ENCODE measurements around the gene LRRC58.

LRRC58 gene

DNA sequence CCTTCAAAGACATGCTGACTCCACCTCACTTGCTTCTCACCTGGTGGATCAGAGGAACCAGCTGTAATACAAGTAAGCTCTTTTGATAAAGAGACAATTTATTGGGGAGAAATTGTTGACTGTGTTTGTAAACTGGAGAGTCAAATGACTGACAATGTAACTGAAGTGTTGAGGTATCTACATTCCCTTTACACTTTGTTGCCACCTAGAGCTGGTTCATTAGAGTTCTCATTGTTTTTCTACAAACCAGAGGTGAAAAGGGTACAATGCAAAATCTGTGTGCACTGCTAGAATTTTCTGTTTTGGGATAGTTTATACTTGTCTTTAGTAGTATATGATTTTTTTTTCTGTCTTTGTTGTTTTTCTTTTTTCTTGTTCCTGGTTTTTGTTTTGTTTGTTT lies 8.7 kb upstream of the LRRC58 start:
- no peak for DNase-seq (ENCODE audit: extremely low read depth, low read depth)
- TF ChIP-seq CTCF (IDR thresholded peaks at IDR 0.05; ENCODE audit: low read depth, low read length, missing control alignments): no peak
- H3K4me3 ChIP-seq (replicated peaks; ENCODE audit: low read depth, low read length): no peak overlapping the region

GRCh38 chr3:120355486-120355885 lies 6.3 kb upstream of the LRRC58 start:
- H3K4me3 ChIP-seq (replicated peaks; ENCODE audit: low read depth, low read length): no peak overlapping the region
- no peak for TF ChIP-seq CTCF (IDR thresholded peaks at IDR 0.05; ENCODE audit: low read depth, low read length, missing control alignments)
- no peak for DNase-seq (ENCODE audit: extremely low read depth, low read depth)

- no peak for DNase-seq (ENCODE audit: extremely low read depth, low read depth)
- no peak for TF ChIP-seq CTCF (IDR thresholded peaks at IDR 0.05; ENCODE audit: low read depth, low read length, missing control alignments)
These were observed 4.3 kb upstream of the LRRC58 start for GRCh38 chr3:120353463-120353862.

DNA sequence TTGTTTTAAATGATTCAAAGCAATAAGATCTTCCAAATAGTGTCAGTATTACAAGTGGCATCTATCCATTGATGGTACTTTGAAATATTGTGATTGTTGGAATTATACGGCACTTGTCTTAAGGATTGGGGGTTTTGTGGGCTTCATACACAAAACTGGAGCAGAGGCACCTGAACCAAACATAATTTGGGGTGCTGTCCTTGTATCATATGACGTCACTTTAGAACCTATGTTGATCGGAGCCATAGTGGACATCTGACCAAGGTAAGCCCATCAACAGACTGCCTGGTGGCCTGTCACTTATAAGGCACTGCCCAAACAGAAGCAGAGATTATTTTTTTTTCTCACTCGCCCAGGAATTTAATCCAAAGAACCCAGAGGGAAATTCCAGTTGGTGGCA lies 2.9 kb upstream of the LRRC58 start:
- no peak overlapping the region for H3K4me3 ChIP-seq (replicated peaks; ENCODE audit: low read depth, low read length)
- no peak for TF ChIP-seq CTCF (IDR thresholded peaks at IDR 0.05; ENCODE audit: low read depth, low read length, missing control alignments)
- no peak for DNase-seq (ENCODE audit: extremely low read depth, low read depth)

More at GRCh38 chr3:120353463-120353862, 4.3 kb upstream of the LRRC58 start:
- H3K4me3 ChIP-seq (replicated peaks; ENCODE audit: low read depth, low read length): no peak overlapping the region

GRCh38 chr3:120350401-120350941 lies 1.3 kb upstream of the LRRC58 start:
- no peak for TF ChIP-seq CTCF (IDR thresholded peaks at IDR 0.05; ENCODE audit: low read depth, low read length, missing control alignments)
- H3K4me3 ChIP-seq (replicated peaks; ENCODE audit: low read depth, low read length): peak overlapping the region; percentile 72; the same call in 1 of the 2 replicates
- DNase-seq (ENCODE audit: extremely low read depth, low read depth): peak; percentile 35

- no peak for DNase-seq (ENCODE audit: extremely low read depth, low read depth)
- TF ChIP-seq CTCF (IDR thresholded peaks at IDR 0.05; ENCODE audit: low read depth, low read length, missing control alignments): no peak
- H3K4me3 ChIP-seq (replicated peaks; ENCODE audit: low read depth, low read length): peak overlapping the region; percentile 72
These were observed 636 bp upstream of the LRRC58 start for GRCh38 chr3:120349855-120350125.

Data from HFF-Myc (cell line).